H1 (cell line): ENCODE data around the gene COMMD7. TPM values are rescaled to one million over a fixed set of nuclear protein-coding genes. Genes with fewer than 3 reads are reported as not detected.
A peak's percentile ranks its signal among the peaks of the same experiment; 100 is the strongest.

ENCODE experiments used
- CTCF ChIA-PET: fragments of 300-600 bp; sonication (Branson Sonifier 250); formaldehyde crosslinking; loops from one replicate; lab custom pipeline; 2021; ENCODE audit not compliant: partially characterized antibody; lab: Charles Lee
- POLR2A ChIA-PET: fragments of 300-600 bp; sonication (Branson Sonifier 250); formaldehyde crosslinking; loops from one replicate; lab custom pipeline; 2021; ENCODE audit warnings: inconsistent platforms; ENCODE audit not compliant: partially characterized antibody; lab: Charles Lee
- DNase-seq, 2 experiments: peaks; one replicate each; pipeline versions ENCODE4 v3.0.0 to v3.0.0-alpha.2; 2010 to 2022; ENCODE audit warnings: low spot score in 2 of 2, low read depth in 1 of 2, mixed read lengths in 1 of 2
- FAIRE-seq: peaks from 2 replicates; lab custom pipeline; 2011; peaks lifted over from hg19 to GRCh38; lab: Jason Lieb, UNC
- H2AFZ ChIP-seq: 2 replicates; pipeline ENCODE4 v1.8.1; 2012; ENCODE audit warnings: low read length, inconsistent platforms
- H2AK5ac ChIP-seq: 2 replicates; pipeline ENCODE4 v1.6.1; 2013; ENCODE audit warnings: low read depth, low read length
- H2BK120ac ChIP-seq: replicated peaks from 2 replicates; pipeline ENCODE3; 2013; ENCODE audit warnings: low read depth, low read length, inconsistent platforms
- H2BK12ac ChIP-seq: 2 replicates; pipeline ENCODE4 v1.6.1; 2013; ENCODE audit warnings: low read depth, low read length
- H2BK15ac ChIP-seq: 2 replicates; pipeline ENCODE4 v1.6.1; 2013; ENCODE audit warnings: low read length
- H2BK20ac ChIP-seq: 2 replicates; pipeline ENCODE4 v1.6.1; 2013; ENCODE audit warnings: low read length
- H2BK5ac ChIP-seq: 2 replicates; pipeline ENCODE4 v1.6.1; 2013; ENCODE audit warnings: low read depth, low read length
- H3K14ac ChIP-seq: 2 replicates; pipeline ENCODE4 v1.6.1; 2013; ENCODE audit warnings: inconsistent platforms; ENCODE audit not compliant: insufficient read length
- H3K18ac ChIP-seq: 2 replicates; pipeline ENCODE4 v1.6.1; 2013; ENCODE audit warnings: low read length; ENCODE audit errors: extremely low read depth
- H3K23ac ChIP-seq: 2 replicates; pipeline ENCODE4 v1.6.1; 2013; ENCODE audit warnings: inconsistent platforms; ENCODE audit not compliant: insufficient read length
- H3K23me2 ChIP-seq: 2 replicates; pipeline ENCODE4 v1.6.1; 2013; ENCODE audit warnings: low read depth, low read length
- H3K27ac ChIP-seq: 2 replicates; pipeline ENCODE4 v1.6.1; 2011; ENCODE audit warnings: low read depth, low read length, inconsistent platforms
- H3K27me3 ChIP-seq, 4 experiments: replicated peaks in 1 of 4; 1 replicate in 1 of 4; 2 replicates in 3 of 4; pipeline versions ENCODE4 v1.6.1 to v1.8.1; 2011 to 2013; ENCODE audit warnings: low read length in 3 of 4, mild to moderate bottlenecking in 3 of 4, inconsistent platforms in 2 of 4, mixed read lengths in 2 of 4, moderate library complexity in 1 of 4; ENCODE audit not compliant: control insufficient read depth in 3 of 4, insufficient read depth in 3 of 4; ENCODE audit errors: extremely low read depth in 1 of 4
- H3K36me3 ChIP-seq, 4 experiments: 2 replicates each; pipeline versions ENCODE4 v1.6.1 to v1.8.1; 2011 to 2013; ENCODE audit warnings: mild to moderate bottlenecking in 4 of 4, low read length in 3 of 4, moderate library complexity in 2 of 4, control low read depth in 1 of 4, inconsistent platforms in 1 of 4; ENCODE audit not compliant: insufficient read depth in 4 of 4, control insufficient read depth in 2 of 4
- H3K4ac ChIP-seq: replicated peaks from 2 replicates; pipeline ENCODE3; 2013; ENCODE audit warnings: low read length, low read depth, mixed read lengths, inconsistent platforms; ENCODE audit not compliant: insufficient read length
- H3K4me1 ChIP-seq, 4 experiments: replicated peaks in 1 of 4; 1 replicate in 1 of 4; 2 replicates in 3 of 4; pipeline versions ENCODE4 v1.6.1 to v1.8.1; 2011 to 2013; ENCODE audit warnings: low read length in 3 of 4, inconsistent platforms in 2 of 4, mixed read lengths in 1 of 4; ENCODE audit not compliant: insufficient read depth in 4 of 4, control insufficient read depth in 3 of 4
- H3K4me2 ChIP-seq, 2 experiments: 2 replicates each; pipeline versions ENCODE4 v1.6.1 to v1.8.1; 2011 to 2013; ENCODE audit warnings: low read depth in 2 of 2, low read length in 2 of 2, control low read depth in 1 of 2, inconsistent platforms in 1 of 2, mild to moderate bottlenecking in 1 of 2; ENCODE audit not compliant: insufficient read depth in 1 of 2
- H3K4me3 ChIP-seq, 4 experiments: fragments of 200-600, 300-600 bp in 1 of 4; sonication (generic), shearing (Covaris generic), sonication (Bioruptor Twin) in 1 of 4; 2 replicates each; pipeline versions ENCODE4 v1.5.1 to v1.8.1; 2011 to 2016; ENCODE audit warnings: low read length in 4 of 4, low read depth in 3 of 4, control low read depth in 2 of 4, inconsistent platforms in 2 of 4, mild to moderate bottlenecking in 2 of 4, mixed read lengths in 1 of 4, moderate library complexity in 1 of 4; ENCODE audit not compliant: insufficient read depth in 2 of 4; ENCODE audit errors: extremely low read depth in 1 of 4
- H3K56ac ChIP-seq: replicated peaks from 2 replicates; pipeline ENCODE3; 2013; ENCODE audit warnings: low read depth, mild to moderate bottlenecking, mixed read lengths, low read length, inconsistent platforms; ENCODE audit not compliant: insufficient read length
- H3K79me1 ChIP-seq: 2 replicates; pipeline ENCODE4 v1.6.1; 2013; ENCODE audit warnings: low read depth, low read length, control low read depth
- H3K79me2 ChIP-seq, 2 experiments: 2 replicates each; pipeline versions ENCODE4 v1.6.1 to v1.8.1; 2012 to 2013; ENCODE audit warnings: low read length in 2 of 2, mild to moderate bottlenecking in 2 of 2, inconsistent platforms in 1 of 2; ENCODE audit not compliant: insufficient read depth in 2 of 2, control insufficient read depth in 1 of 2
- H3K9ac ChIP-seq, 4 experiments: replicated peaks in 1 of 4; 1 replicate in 1 of 4; 2 replicates in 3 of 4; pipeline versions ENCODE4 v1.6.1 to v1.8.1; 2011 to 2013; ENCODE audit warnings: low read depth in 3 of 4, low read length in 3 of 4, control low read depth in 2 of 4, mild to moderate bottlenecking in 2 of 4, moderate library complexity in 2 of 4, inconsistent platforms in 1 of 4; ENCODE audit errors: extremely low read depth in 1 of 4
- H3K9me3 ChIP-seq, 2 experiments: 2 replicates each; pipeline versions ENCODE4 v1.6.1 to v1.8.1; 2012 to 2013; ENCODE audit warnings: mild to moderate bottlenecking in 2 of 2, moderate library complexity in 2 of 2, control low read depth in 1 of 2, inconsistent platforms in 1 of 2, low read depth in 1 of 2, low read length in 1 of 2, mixed read lengths in 1 of 2; ENCODE audit not compliant: insufficient read depth in 2 of 2
- H4K20me1 ChIP-seq, 2 experiments: replicated peaks in 1 of 2; 2 replicates each; pipeline versions ENCODE3 to v1.8.1; 2011 to 2013; ENCODE audit warnings: inconsistent platforms in 2 of 2, low read length in 2 of 2, mild to moderate bottlenecking in 1 of 2; ENCODE audit not compliant: insufficient read depth in 2 of 2, control insufficient read depth in 1 of 2
- H4K5ac ChIP-seq: 2 replicates; pipeline ENCODE4 v1.6.1; 2013; ENCODE audit warnings: low read length, low read depth, mixed read lengths, inconsistent platforms; ENCODE audit not compliant: insufficient read length
- H4K8ac ChIP-seq: 2 replicates; pipeline ENCODE4 v1.8.0; 2013; ENCODE audit warnings: mild to moderate bottlenecking, moderate library complexity, low read length, inconsistent platforms; ENCODE audit not compliant: insufficient read depth; ENCODE audit errors: extremely low read depth
- H4K91ac ChIP-seq: replicated peaks from 2 replicates; pipeline ENCODE3; 2013; ENCODE audit warnings: low read length, mixed read lengths, inconsistent platforms; ENCODE audit not compliant: insufficient read length
- CHD2 ChIP-seq: IDR thresholded peaks from 2 replicates; pipeline ENCODE4 v1.6.1; 2012; ENCODE audit warnings: low read length, improper control_type of control experiment
- CTCF ChIP-seq, 3 experiments: IDR thresholded peaks; 1 replicate in 2 of 3; 2 replicates in 1 of 3; pipeline versions ENCODE4 v1.5.1 to v1.6.1; 2011; ENCODE audit warnings: low read length in 3 of 3, mild to moderate bottlenecking in 3 of 3, inconsistent platforms in 2 of 3, low read depth in 1 of 3, moderate library complexity in 1 of 3; ENCODE audit not compliant: insufficient read depth in 1 of 3; ENCODE audit errors: control extremely low read depth in 1 of 3
- HDAC6 ChIP-seq: IDR thresholded peaks from one replicate; pipeline ENCODE4 v1.7.1; 2012; ENCODE audit warnings: low read depth, mild to moderate bottlenecking, inconsistent platforms, low read length, moderate library complexity
- JUN ChIP-seq: IDR thresholded peaks from 2 replicates; pipeline ENCODE4 v1.6.1; 2011; ENCODE audit warnings: low read depth, mild to moderate bottlenecking, improper control_type of control experiment, low read length
- PHF8 ChIP-seq: fragments of 200-600 bp; sonication (generic); conservative IDR thresholded peaks from 2 replicates; pipeline ENCODE4 v1.7.1; 2012; ENCODE audit warnings: low read depth, mild to moderate bottlenecking, inconsistent platforms, low read length, moderate library complexity
- USF2 ChIP-seq: IDR thresholded peaks from 2 replicates; pipeline ENCODE4 v1.6.1; 2011; ENCODE audit warnings: low read length, improper control_type of control experiment
- WGBS, 2 experiments: shearing (Covaris generic) in 1 of 2; methylation state at CpG; one replicate each; pipeline versions ENCODE4 v1.1.6 to v1.1.7; 2013 to 2015; ENCODE audit warnings: low lambda C conversion rate in 2 of 2, mixed read lengths in 2 of 2, inconsistent platforms in 1 of 2, low coverage in 1 of 2, missing lambda C conversion rate in 1 of 2; ENCODE audit not compliant: insufficient replicate concordance in 2 of 2, insufficient coverage in 1 of 2, insufficient read length in 1 of 2; ENCODE audit errors: extremely low coverage in 1 of 2, missing lambda C conversion rate in 1 of 2; 5-methylcytosine and 5-hydroxymethylcytosine counted together
- polyA plus RNA-seq, 7 experiments: library from polyadenylated mRNA; depleted of rRNA in 3 of 7; stranded (reverse) in 5 of 7; unstranded in 2 of 7; fragments of >200 nt in 5 of 7; fragments of 200-250 nt in 2 of 7; gene quantifications; 1 replicate in 5 of 7; 2 replicates in 1 of 7; 4 replicates in 1 of 7; pipeline versions ENCODE4 v1.2.1 to v1.2.3, GENCODE V29; 2011 to 2013; ENCODE audit warnings: missing spikeins in 2 of 7, mixed read lengths in 2 of 7
- total RNA-seq: library from RNA; stranded (reverse); fragmentation: NEBNext Ultra II Directional; extraction: Animal tissue kit (Norgen Biotek cat#: 25700); gene quantifications from 2 replicates; pipeline ENCODE4 v1.2.1, GENCODE V29; 2021

COMMD7 gene
- total and polyA plus RNA-seq, 2 of the 8 experiments (the other 6 are each of a cell fraction or from before 2014, with no cell fraction given), result 39.4 to 48.9 TPM

GRCh38 chr20:32667027-32667426, 76.2 kb downstream of the COMMD7 start:
- Histone ChIP-seq H3K27ac (no peak overlapping the region), H2AFZ (no peak overlapping the region), H3K4ac (no peak overlapping the region)
- no peak for TF ChIP-seq CTCF (IDR thresholded peaks at IDR 0.05; ENCODE audit: control extremely low read depth in 1 of 3, insufficient read depth in 1 of 3, low read depth in 1 of 3, low read length in 3 of 3)
- no peak for TF ChIP-seq CHD2
- no peak for TF ChIP-seq HDAC6
- no peak for TF ChIP-seq JUN
- no peak for TF ChIP-seq PHF8
- 0 out of 2 replicates have a peak, but pooled peaks have one; percentile 33 for TF ChIP-seq USF2
- TF ChIP-seq, all 59 proteins: peak for 1
- H3K14ac ChIP-seq, result no peak overlapping the region
- no peaks in the 10 kb centered on the region for H3K27me3 ChIP-seq
- peak overlapping the region; percentile 79; the same call in 1 of the 2 replicates for H4K8ac ChIP-seq
- no peak overlapping the region for H2BK5ac ChIP-seq
- no peak overlapping the region for H3K23ac ChIP-seq
- POLR2A ChIA-PET, result interaction anchor here (0.6 to 1.1 kb wide), 3 partner anchors 95 to 157 kb away, joined by 3 read pairs; partner anchors contain the start of gene DNMT3B
- peaks cover 0 to 3% (median 1%) of the 10 kb centered on the region in 4 experiments; a peak in 5 of 7 replicates for H3K4me1 ChIP-seq
- H3K9me3 ChIP-seq, result no peaks in the 10 kb centered on the region
- H3K79me2 ChIP-seq, result no peaks in the 10 kb centered on the region
- H3K18ac ChIP-seq, result no peak overlapping the region
- H3K79me1 ChIP-seq, result no peaks in the 10 kb centered on the region
- 76% methylated on average over 5 of the region's 5 CpGs; no CpG with 5 or more reads in 1 of the 2 experiments for WGBS, 2 experiments
- H4K5ac ChIP-seq, result no peak overlapping the region
- no peak overlapping the region for H3K56ac ChIP-seq
- H2AK5ac ChIP-seq, result no peak overlapping the region
- no peak overlapping the region for H2BK20ac ChIP-seq
- no peak overlapping the region for H3K9ac ChIP-seq
- H3K4me2 ChIP-seq, result no peak overlapping the region
- CTCF ChIA-PET, result interaction anchor here (0.7 to 9.4 kb wide), 7 partner anchors 13 to 142 kb away, joined by 3 to 85 read pairs (median 3); partner anchors contain the start of gene COMMD7
- no peaks in the 10 kb centered on the region for H3K36me3 ChIP-seq
- H3K23me2 ChIP-seq, result no peaks in the 10 kb centered on the region
- no peak for DNase-seq
- no peaks in the 10 kb centered on the region for H4K20me1 ChIP-seq
- H2BK15ac ChIP-seq, result no peak overlapping the region
- no peak overlapping the region for H4K91ac ChIP-seq
- FAIRE-seq, result no peak
- no peak overlapping the region for H2BK12ac ChIP-seq
- H3K4me3 ChIP-seq, result no peak overlapping the region
- H2BK120ac ChIP-seq, result no peak overlapping the region
